ENCODE data around the gene HDAC2. TPM values are rescaled to one million over a fixed set of nuclear protein-coding genes. Genes with fewer than 3 reads are reported as not detected.

Gene HDAC2
- total and polyA plus RNA-seq, 2 donors (not counting 1 experiment from before 2014, with no cell fraction given): 30.8 to 58.3 TPM

GRCh38 chr6:113936093-113936934 lies 34.6 kb downstream of the HDAC2 start:
- Histone ChIP-seq H3K4me1 (ENCODE audit: control insufficient read depth in 2 of 2, insufficient read depth in 2 of 2, low read length in 2 of 2) (no peaks in the 10 kb centered on the region), H3K27ac (ENCODE audit: low read length in 2 of 2) (no peak overlapping the region), H3K9ac (ENCODE audit: low read length) (no peak overlapping the region), H3K4me2 (replicated peaks; ENCODE audit: low read depth, low read length, poor library complexity, severe bottlenecking) (no peak overlapping the region), H3K9me3 (ENCODE audit: control extremely low read depth in 1 of 3, control insufficient read depth in 2 of 3, insufficient read depth in 1 of 3, low read length in 2 of 3) (peaks cover 0 to 8% (median 0%) of the 10 kb centered on the region in 3 donors), H3K27me3 (replicated peaks in 1 of 4; ENCODE audit: control extremely low read depth in 1 of 4, control insufficient read depth in 3 of 4, insufficient read depth in 4 of 4, low read length in 3 of 4) (no peaks in the 10 kb centered on the region), H3K36me3 (replicated peaks in 1 of 2; ENCODE audit: control extremely low read depth in 1 of 2, control insufficient read depth in 1 of 2, extremely low read depth in 1 of 2, insufficient read depth in 2 of 2, low read length in 1 of 2) (peaks cover 7 to 12% of the 10 kb centered on the region in 2 experiments), H3K4me3 (ENCODE audit: control extremely low read depth in 1 of 5, extremely low read depth in 1 of 5, insufficient read depth in 1 of 5, low read depth in 2 of 5, low read length in 4 of 5) (no peak overlapping the region), H4K20me1 (ENCODE audit: control insufficient read depth, insufficient read depth, low read length, poor library complexity, severe bottlenecking) (no peaks in the 10 kb centered on the region), H3K79me2 (ENCODE audit: control insufficient read depth, insufficient read depth, low read length) (no peaks in the 10 kb centered on the region), H2AFZ (ENCODE audit: insufficient read depth, low read depth, low read length, poor library complexity, severe bottlenecking) (no peak overlapping the region)
- H3K27ac Mint-ChIP-seq: no peak overlapping the region
- no peaks in the 10 kb centered on the region for H3K9me3 Mint-ChIP-seq (ENCODE audit: insufficient read depth)
- H3K4me1 Mint-ChIP-seq: no peaks in the 10 kb centered on the region
- no peak overlapping the region for H3K4me3 Mint-ChIP-seq
- 100% methylated on average over 1 of the region's 6 CpGs for WGBS (ENCODE audit: insufficient coverage)
- POLR2A ChIA-PET: no interaction called here
- intact Hi-C loops (cut with micrococcal nuclease): loop anchor here (1.0 kb wide), 2 partner anchors 1156 to 1756 kb away; no protein-coding TSS in a partner anchor
- ATAC-seq (ENCODE audit: low read depth) (peak; percentile 58), DNase-seq (peak; percentile 59)
- H3K27me3 Mint-ChIP-seq: no peaks in the 10 kb centered on the region
- TF ChIP-seq EZH2 (IDR thresholded peaks at IDR 0.05; ENCODE audit: borderline replicate concordance, insufficient read depth, low read depth, low read length, poor library complexity, severe bottlenecking): no peak
- peak; percentile 87 for TF ChIP-seq CTCF (IDR thresholded peaks at IDR 0.05)
- CTCF ChIA-PET: interaction anchor here (1.0 to 3.3 kb wide), 8 partner anchors 8 to 1763 kb away, joined by 3 to 22 read pairs (median 4); no protein-coding TSS in a partner anchor

- CTCF ChIA-PET: interaction anchor here (1.0 to 1.5 kb wide), 2 partner anchors 25 to 1755 kb away, joined by 3 to 4 read pairs; no protein-coding TSS in a partner anchor
- POLR2A ChIA-PET: no interaction called here
- no peak overlapping the region for H3K27ac Mint-ChIP-seq
Measured at GRCh38 chr6:113934101-113934500, 36.8 kb downstream of the HDAC2 start.

More at GRCh38 chr6:113934101-113934500, 36.8 kb downstream of the HDAC2 start:
- Histone ChIP-seq H3K27me3 (replicated peaks in 1 of 4; ENCODE audit: control extremely low read depth in 1 of 4, control insufficient read depth in 3 of 4, insufficient read depth in 4 of 4, low read length in 3 of 4) (no peaks in the 10 kb centered on the region), H3K4me3 (ENCODE audit: control extremely low read depth in 1 of 5, extremely low read depth in 1 of 5, insufficient read depth in 1 of 5, low read depth in 2 of 5, low read length in 4 of 5) (no peak overlapping the region), H4K20me1 (ENCODE audit: control insufficient read depth, insufficient read depth, low read length, poor library complexity, severe bottlenecking) (no peaks in the 10 kb centered on the region), H3K36me3 (replicated peaks in 1 of 2; ENCODE audit: control extremely low read depth in 1 of 2, control insufficient read depth in 1 of 2, extremely low read depth in 1 of 2, insufficient read depth in 2 of 2, low read length in 1 of 2) (peaks cover 0 to 2% of the 10 kb centered on the region in 2 experiments), H3K27ac (ENCODE audit: low read length in 2 of 2) (no peak overlapping the region), H3K4me1 (ENCODE audit: control insufficient read depth in 2 of 2, insufficient read depth in 2 of 2, low read length in 2 of 2) (no peaks in the 10 kb centered on the region), H3K79me2 (ENCODE audit: control insufficient read depth, insufficient read depth, low read length) (no peaks in the 10 kb centered on the region), H3K9me3 (ENCODE audit: control extremely low read depth in 1 of 3, control insufficient read depth in 2 of 3, insufficient read depth in 1 of 3, low read length in 2 of 3) (peaks cover 0 to 13% (median 9%) of the 10 kb centered on the region in 3 donors), H3K9ac (ENCODE audit: low read length) (no peak overlapping the region), H2AFZ (ENCODE audit: insufficient read depth, low read depth, low read length, poor library complexity, severe bottlenecking) (no peak overlapping the region), H3K4me2 (replicated peaks; ENCODE audit: low read depth, low read length, poor library complexity, severe bottlenecking) (no peak overlapping the region)
- no peak for ATAC-seq (ENCODE audit: low read depth)
- H3K9me3 Mint-ChIP-seq (ENCODE audit: insufficient read depth): no peaks in the 10 kb centered on the region
- TF ChIP-seq EZH2 (IDR thresholded peaks at IDR 0.05; ENCODE audit: borderline replicate concordance, insufficient read depth, low read depth, low read length, poor library complexity, severe bottlenecking) (no peak), CTCF (IDR thresholded peaks at IDR 0.05) (no peak)
- 100% methylated on average over 2 of the region's 2 CpGs for WGBS (ENCODE audit: insufficient coverage)
- H3K4me1 Mint-ChIP-seq: no peaks in the 10 kb centered on the region
- H3K27me3 Mint-ChIP-seq: no peaks in the 10 kb centered on the region
- DNase-seq: no peak
- intact Hi-C loops (cut with micrococcal nuclease): no loop called here
- no peak overlapping the region for H3K4me3 Mint-ChIP-seq
